Kidney epithelial cell (primary cell): ENCODE results near the gene MPL. TPM values are rescaled to one million over a fixed set of nuclear protein-coding genes. Genes with fewer than 3 reads are reported as not detected.

ENCODE experiments used
- DNase-seq: peaks from one replicate; pipeline ENCODE4 v3.0.0-alpha.2; 2010; ENCODE audit warnings: low read depth
- H3K27me3 ChIP-seq: 2 replicates; pipeline ENCODE4 v1.6.0; 2011; ENCODE audit warnings: low read length; ENCODE audit not compliant: control insufficient read depth, insufficient read depth
- H3K36me3 ChIP-seq: 2 replicates; pipeline ENCODE4 v1.5.1; 2011; ENCODE audit warnings: low read length; ENCODE audit not compliant: control insufficient read depth, insufficient read depth
- H3K4me3 ChIP-seq: 2 replicates; pipeline ENCODE4 v1.5.1; 2011; ENCODE audit warnings: low read depth, mild to moderate bottlenecking, control low read depth, low read length
- total RNA-seq: library from RNA; depleted of rRNA; stranded (reverse); fragments of >200 nt; gene quantifications from 2 replicates; pipeline ENCODE4 v1.2.3, GENCODE V29; 2015
- TF ChIP-seq, protein P1 (sequence below): IDR thresholded peaks from 2 replicates; pipeline ENCODE4 v1.5.1; 2011; ENCODE audit warnings: mild to moderate bottlenecking, moderate library complexity, low read length, control low read depth, inconsistent platforms; ENCODE audit not compliant: insufficient read depth, poor library complexity, severe bottlenecking

The MPL gene
- total RNA-seq, 1 donor from 2014 or later, result not detected

DNA sequence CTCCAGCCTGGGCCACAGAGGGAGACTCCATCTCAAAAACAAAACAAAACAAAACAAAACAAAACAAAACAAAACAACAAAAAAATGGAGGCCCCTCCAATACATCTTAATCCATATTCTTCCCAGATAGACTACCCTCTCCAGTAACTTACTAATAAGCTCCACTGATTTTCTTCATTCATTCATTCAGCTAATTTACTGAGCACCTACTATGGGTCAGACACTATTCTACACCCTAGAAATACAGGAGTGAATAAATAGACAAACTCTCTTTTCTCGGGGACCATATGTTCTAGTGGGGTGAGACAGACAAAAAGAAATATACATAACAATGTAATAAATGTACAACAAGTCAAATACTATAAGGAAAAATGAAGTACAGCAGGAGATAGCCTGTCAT lies 13.4 kb downstream of the MPL start:
- Histone ChIP-seq H3K36me3 (no peaks in the 10 kb centered on the region), H3K4me3 (no peak overlapping the region), H3K27me3 (no peaks in the 10 kb centered on the region)
- DNase-seq, result no peak
- TF ChIP-seq, protein P1, sequence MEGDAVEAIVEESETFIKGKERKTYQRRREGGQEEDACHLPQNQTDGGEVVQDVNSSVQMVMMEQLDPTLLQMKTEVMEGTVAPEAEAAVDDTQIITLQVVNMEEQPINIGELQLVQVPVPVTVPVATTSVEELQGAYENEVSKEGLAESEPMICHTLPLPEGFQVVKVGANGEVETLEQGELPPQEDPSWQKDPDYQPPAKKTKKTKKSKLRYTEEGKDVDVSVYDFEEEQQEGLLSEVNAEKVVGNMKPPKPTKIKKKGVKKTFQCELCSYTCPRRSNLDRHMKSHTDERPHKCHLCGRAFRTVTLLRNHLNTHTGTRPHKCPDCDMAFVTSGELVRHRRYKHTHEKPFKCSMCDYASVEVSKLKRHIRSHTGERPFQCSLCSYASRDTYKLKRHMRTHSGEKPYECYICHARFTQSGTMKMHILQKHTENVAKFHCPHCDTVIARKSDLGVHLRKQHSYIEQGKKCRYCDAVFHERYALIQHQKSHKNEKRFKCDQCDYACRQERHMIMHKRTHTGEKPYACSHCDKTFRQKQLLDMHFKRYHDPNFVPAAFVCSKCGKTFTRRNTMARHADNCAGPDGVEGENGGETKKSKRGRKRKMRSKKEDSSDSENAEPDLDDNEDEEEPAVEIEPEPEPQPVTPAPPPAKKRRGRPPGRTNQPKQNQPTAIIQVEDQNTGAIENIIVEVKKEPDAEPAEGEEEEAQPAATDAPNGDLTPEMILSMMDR, result no peak

DNA sequence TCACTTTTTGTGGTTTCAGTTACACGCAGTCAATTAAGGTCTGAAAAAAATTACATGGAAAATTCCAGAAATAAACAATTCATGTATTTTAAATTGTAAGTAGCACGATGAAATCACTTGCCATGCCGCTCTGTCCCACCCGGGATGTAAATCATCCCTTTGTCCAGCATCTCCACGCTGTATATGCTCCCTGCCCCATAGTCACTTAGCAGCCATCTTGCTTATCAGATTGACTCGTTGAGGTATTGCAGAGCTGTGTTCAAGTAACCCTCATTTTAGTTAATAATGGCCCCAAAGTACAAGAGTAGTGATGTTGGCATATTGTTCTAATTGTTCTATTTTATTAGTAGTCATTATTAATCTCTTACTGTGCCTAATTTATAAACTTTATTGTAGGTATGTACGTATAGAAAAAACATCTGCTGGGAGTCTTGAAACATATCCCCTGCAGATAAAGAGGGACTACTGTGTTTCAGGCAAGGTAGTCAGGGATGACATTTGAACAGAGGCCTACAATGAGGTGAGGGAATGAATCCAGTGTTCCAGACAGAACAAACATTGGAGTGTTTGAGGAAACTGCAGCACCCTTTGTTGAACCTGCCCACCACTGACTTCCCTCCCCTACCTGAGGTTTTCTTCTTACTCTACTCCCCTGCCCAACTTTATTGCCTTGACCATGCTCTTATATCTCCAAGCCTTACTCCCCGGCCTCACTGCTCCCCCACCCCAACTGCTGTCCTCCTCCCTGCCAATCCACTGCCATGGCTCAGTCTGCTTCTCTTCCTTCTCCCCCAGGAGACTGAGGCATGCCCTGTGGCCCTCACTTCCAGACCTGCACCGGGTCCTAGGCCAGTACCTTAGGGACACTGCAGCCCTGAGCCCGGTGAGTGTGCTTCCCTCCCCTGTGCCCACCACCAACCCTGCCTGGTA lies 14.1 kb downstream of the MPL start:
- no peak overlapping the region for H3K4me3 ChIP-seq
- DNase-seq, result no peak
- H3K36me3 ChIP-seq, result no peaks in the 10 kb centered on the region
- TF ChIP-seq, protein P1, result no peak
- H3K27me3 ChIP-seq, result no peaks in the 10 kb centered on the region

DNA sequence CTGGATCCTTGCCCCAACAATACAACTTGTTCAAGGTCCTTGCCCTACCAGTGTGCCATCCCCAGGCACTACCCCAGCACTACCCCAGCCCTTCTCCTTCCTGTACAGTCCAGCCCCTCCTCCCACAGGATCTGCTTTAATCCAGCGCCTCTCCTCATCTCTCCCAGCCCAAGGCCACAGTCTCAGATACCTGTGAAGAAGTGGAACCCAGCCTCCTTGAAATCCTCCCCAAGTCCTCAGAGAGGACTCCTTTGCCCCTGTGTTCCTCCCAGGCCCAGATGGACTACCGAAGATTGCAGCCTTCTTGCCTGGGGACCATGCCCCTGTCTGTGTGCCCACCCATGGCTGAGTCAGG lies 14.7 kb downstream of the MPL start:
- TF ChIP-seq, protein P1, result no peak
- Histone ChIP-seq H3K36me3 (no peaks in the 10 kb centered on the region), H3K4me3 (no peak overlapping the region), H3K27me3 (no peaks in the 10 kb centered on the region)
- no peak for DNase-seq

DNA sequence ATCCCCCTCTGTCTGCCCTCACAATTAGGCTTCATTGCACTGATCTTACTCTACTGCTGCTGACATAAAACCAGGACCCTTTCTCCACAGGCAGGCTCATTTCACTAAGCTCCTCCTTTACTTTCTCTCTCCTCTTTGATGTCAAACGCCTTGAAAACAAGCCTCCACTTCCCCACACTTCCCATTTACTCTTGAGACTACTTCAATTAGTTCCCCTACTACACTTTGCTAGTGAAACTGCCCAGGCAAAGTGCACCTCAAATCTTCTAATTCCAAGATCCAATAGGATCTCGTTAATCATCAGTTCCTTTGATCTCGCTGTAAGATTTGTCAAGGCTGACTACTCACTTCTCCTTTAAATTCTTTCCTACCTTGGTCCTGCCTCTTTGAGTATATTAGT lies 15.3 kb downstream of the MPL start:
- Histone ChIP-seq H3K4me3 (no peak overlapping the region), H3K36me3 (no peaks in the 10 kb centered on the region), H3K27me3 (no peaks in the 10 kb centered on the region)
- DNase-seq, result no peak
- TF ChIP-seq, protein P1, result no peak

DNA sequence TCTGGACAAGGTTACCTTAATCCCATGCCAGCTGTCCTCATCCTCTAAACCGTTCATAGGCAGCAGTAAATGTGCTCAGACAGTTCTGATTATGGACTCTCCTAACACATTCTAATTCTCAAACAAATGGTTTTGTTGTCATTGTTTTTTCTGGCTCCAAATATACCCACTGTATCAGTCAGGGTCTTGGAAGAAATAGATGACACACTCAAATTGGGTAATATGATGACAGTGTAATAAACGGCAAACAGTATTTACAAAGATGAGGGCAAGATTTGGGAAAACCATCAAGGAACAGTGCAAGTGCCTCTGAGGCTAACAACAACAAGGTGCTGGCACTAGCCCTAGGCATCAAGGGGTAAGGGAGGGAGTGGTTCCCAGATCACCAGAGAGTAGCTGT lies 16.9 kb downstream of the MPL start:
- DNase-seq, result no peak
- Histone ChIP-seq H3K4me3 (no peak overlapping the region), H3K36me3 (no peaks in the 10 kb centered on the region), H3K27me3 (no peaks in the 10 kb centered on the region)
- TF ChIP-seq, protein P1, result no peak

DNA sequence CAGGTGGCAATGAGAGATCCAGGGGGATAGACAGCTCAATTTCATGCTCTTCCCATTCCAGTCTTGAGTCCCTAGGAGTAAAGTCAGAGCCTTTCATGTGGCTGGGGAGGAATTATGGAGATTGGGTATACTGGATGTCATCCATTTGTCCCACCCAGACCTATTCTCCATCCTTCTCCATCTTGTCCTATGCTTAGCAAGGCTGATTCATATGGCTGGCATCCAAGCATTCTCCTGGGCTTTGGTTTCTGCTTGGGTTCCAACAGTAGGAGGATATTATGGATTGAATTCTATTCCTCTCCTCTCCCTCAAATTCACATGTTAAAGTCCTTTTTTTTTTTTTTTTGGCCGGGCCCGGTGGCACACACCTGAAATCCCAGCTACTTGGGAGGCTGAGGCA lies 17.3 kb downstream of the MPL start:
- Histone ChIP-seq H3K36me3 (no peaks in the 10 kb centered on the region), H3K27me3 (no peaks in the 10 kb centered on the region), H3K4me3 (no peak overlapping the region)
- TF ChIP-seq, protein P1, result no peak
- DNase-seq, result no peak
